Neural progenitor cell (in vitro differentiated cells): ENCODE data around the gene ZNF627. TPM values are rescaled to one million over a fixed set of nuclear protein-coding genes. Genes with fewer than 3 reads are reported as not detected.

Experiments
- DNase-seq: peaks from one replicate; pipeline ENCODE4 v3.0.0-alpha.2; 2016; ENCODE audit warnings: low spot score
- H2AFZ ChIP-seq: fragments of 200-600 bp; sonication (generic); replicated peaks from 2 replicates; pipeline ENCODE4 v1.6.1; 2016; ENCODE audit warnings: antibody characterized with exemption
- H3F3A ChIP-seq: fragments of 200-600 bp; sonication (generic); 2 replicates; pipeline ENCODE4 v1.6.1; 2016; ENCODE audit warnings: antibody characterized with exemption, low read depth
- H3K27ac ChIP-seq: fragments of 200-600 bp; sonication (generic); 2 replicates; pipeline ENCODE4 v1.5.1; 2016; ENCODE audit warnings: mild to moderate bottlenecking
- H3K27me3 ChIP-seq: fragments of 200-600 bp; sonication (generic); 2 replicates; pipeline ENCODE4 v1.6.1; 2016; ENCODE audit warnings: mild to moderate bottlenecking, moderate library complexity
- H3K36me3 ChIP-seq: fragments of 200-600 bp; sonication (generic); 2 replicates; pipeline ENCODE4 v1.5.1; 2016
- H3K4me1 ChIP-seq: fragments of 200-600 bp; sonication (generic); 2 replicates; pipeline ENCODE4 v1.6.1; 2016; ENCODE audit warnings: mixed run types
- H3K4me2 ChIP-seq: fragments of 200-600 bp; sonication (generic); 2 replicates; pipeline ENCODE4 v1.6.1; 2016
- H3K4me3 ChIP-seq: fragments of 200-600 bp; sonication (generic); 2 replicates; pipeline ENCODE4 v1.5.1; 2016
- H3K79me2 ChIP-seq: fragments of 200-600 bp; sonication (generic); 2 replicates; pipeline ENCODE4 v1.6.1; 2016; ENCODE audit warnings: low read depth
- H3K9ac ChIP-seq: fragments of 200-600 bp; sonication (generic); 2 replicates; pipeline ENCODE4 v1.6.1; 2016
- H3K9me3 ChIP-seq: fragments of 200-600 bp; sonication (generic); 2 replicates; pipeline ENCODE4 v1.5.1; 2016; ENCODE audit warnings: low read depth
- H4K20me1 ChIP-seq: fragments of 200-600 bp; sonication (generic); 2 replicates; pipeline ENCODE4 v1.6.1; 2016; ENCODE audit warnings: low read depth
- H3K27ac Mint-ChIP-seq: 3 replicates; pipeline ENCODE4 v1.8.0; 2021; ENCODE audit warnings: mixed read lengths
- H3K27me3 Mint-ChIP-seq: 2 replicates; pipeline ENCODE4 v1.8.0; 2022; ENCODE audit warnings: low read depth, mild to moderate bottlenecking, inconsistent platforms, moderate library complexity, mixed read lengths; ENCODE audit not compliant: insufficient read depth
- H3K36me3 Mint-ChIP-seq: 3 replicates; pipeline ENCODE4 v1.8.0; 2021; ENCODE audit warnings: mixed read lengths
- H3K4me1 Mint-ChIP-seq: 3 replicates; pipeline ENCODE4 v1.8.0; 2021; ENCODE audit warnings: mixed read lengths
- H3K4me3 Mint-ChIP-seq: 3 replicates; pipeline ENCODE4 v1.8.0; 2021; ENCODE audit warnings: mild to moderate bottlenecking, moderate library complexity, mixed read lengths
- H3K9me3 Mint-ChIP-seq: 3 replicates; pipeline ENCODE4 v1.8.0; 2020; ENCODE audit warnings: mixed read lengths
- EZH2 ChIP-seq: fragments of 200-600 bp; sonication (generic); IDR thresholded peaks from 2 replicates; pipeline ENCODE4 v1.6.1; 2017; ENCODE audit warnings: antibody characterized with exemption, mild to moderate bottlenecking, moderate library complexity
- EZH2phosphoT487 ChIP-seq: fragments of 200-600 bp; sonication (generic); IDR thresholded peaks from 2 replicates; pipeline ENCODE4 v1.6.1; 2017; ENCODE audit warnings: antibody characterized with exemption
- total RNA-seq: library from RNA; depleted of rRNA; stranded (reverse); fragments of >200 nt; gene quantifications from 2 replicates; pipeline ENCODE4 v1.2.3, GENCODE V29; 2015; ENCODE audit warnings: low replicate concordance
- TF ChIP-seq, protein P1 (sequence below): fragments of 200-600 bp; sonication (generic); IDR thresholded peaks from 2 replicates; pipeline ENCODE4 v1.5.1; 2017; ENCODE audit warnings: antibody characterized with exemption, mild to moderate bottlenecking

ZNF627 gene
- total RNA-seq, 1 donor from 2014 or later = 38.5 TPM

DNA sequence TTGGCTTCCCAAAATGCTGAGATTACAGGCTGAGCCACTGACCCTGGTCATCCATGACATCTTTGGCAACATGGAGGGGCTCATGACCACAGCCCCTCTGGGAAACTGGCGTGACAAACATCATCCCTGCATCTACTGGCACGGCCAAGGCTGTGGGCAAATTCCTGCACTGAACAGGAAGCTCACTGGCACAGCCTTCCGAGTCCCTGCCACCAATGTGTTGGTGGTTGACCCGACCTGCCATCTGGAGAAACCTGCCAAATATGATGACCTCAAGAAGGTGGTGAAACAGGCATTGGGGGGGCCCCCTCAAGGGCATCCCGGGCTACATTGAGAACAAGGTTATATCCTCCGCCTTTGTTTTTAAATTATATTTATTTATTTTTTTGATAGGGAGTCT lies 11.0 kb upstream of the ZNF627 start:
- no peak for DNase-seq
- Histone ChIP-seq H3K36me3 (no peaks in the 10 kb centered on the region), H4K20me1 (no peaks in the 10 kb centered on the region), H3K9me3 (no peaks in the 10 kb centered on the region), H3K27ac (no peak overlapping the region), H3K4me1 (no peaks in the 10 kb centered on the region), H3K4me2 (no peak overlapping the region), H3K79me2 (no peaks in the 10 kb centered on the region), H3K27me3 (no peaks in the 10 kb centered on the region), H3F3A (no peaks in the 10 kb centered on the region), H2AFZ (no peak overlapping the region), H3K9ac (no peak overlapping the region), H3K4me3 (no peak overlapping the region)
- Mint-ChIP-seq H3K4me1 (peaks cover 7% of the 10 kb centered on the region), H3K4me3 (no peak overlapping the region), H3K27ac (no peak overlapping the region), H3K36me3 (no peaks in the 10 kb centered on the region), H3K9me3 (no peaks in the 10 kb centered on the region), H3K27me3 (peaks cover 8% of the 10 kb centered on the region)
- TF ChIP-seq EZH2 (no peak), EZH2phosphoT487 (no peak)
- TF ChIP-seq, protein P1, sequence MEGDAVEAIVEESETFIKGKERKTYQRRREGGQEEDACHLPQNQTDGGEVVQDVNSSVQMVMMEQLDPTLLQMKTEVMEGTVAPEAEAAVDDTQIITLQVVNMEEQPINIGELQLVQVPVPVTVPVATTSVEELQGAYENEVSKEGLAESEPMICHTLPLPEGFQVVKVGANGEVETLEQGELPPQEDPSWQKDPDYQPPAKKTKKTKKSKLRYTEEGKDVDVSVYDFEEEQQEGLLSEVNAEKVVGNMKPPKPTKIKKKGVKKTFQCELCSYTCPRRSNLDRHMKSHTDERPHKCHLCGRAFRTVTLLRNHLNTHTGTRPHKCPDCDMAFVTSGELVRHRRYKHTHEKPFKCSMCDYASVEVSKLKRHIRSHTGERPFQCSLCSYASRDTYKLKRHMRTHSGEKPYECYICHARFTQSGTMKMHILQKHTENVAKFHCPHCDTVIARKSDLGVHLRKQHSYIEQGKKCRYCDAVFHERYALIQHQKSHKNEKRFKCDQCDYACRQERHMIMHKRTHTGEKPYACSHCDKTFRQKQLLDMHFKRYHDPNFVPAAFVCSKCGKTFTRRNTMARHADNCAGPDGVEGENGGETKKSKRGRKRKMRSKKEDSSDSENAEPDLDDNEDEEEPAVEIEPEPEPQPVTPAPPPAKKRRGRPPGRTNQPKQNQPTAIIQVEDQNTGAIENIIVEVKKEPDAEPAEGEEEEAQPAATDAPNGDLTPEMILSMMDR = no peak

DNA sequence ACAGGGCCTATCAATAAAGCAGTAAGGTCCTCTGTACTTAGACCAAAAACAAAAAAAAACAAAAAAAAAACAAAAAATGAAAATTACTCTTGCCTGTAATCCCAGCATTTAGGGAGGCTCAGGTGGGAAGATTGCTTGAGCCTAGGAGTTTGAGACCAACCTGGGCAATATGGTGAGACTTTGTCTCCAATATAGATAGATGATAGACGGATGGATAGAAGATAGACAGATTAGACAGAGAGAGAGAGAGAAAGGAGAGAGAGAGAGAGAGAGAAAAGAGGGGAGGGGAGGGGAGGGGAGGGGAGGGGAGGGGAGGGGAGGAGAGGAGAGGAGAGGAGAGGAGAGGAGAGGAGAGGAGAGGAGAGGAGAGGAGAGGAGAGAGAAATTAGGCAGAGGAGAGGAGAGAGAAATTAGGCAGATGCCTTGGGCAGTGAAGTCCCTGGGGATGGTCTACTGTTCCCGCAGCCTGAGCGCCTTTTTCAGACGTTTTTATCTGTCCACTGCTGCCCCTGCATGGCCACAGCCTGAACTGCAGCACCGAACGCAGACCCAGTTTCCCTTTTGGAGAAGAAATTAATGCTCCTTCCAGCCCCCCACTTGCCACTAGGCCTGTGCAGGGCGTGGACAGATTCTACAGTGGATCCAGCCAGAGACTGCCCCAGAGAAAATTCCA lies 9.8 kb upstream of the ZNF627 start:
- TF ChIP-seq EZH2phosphoT487 = no peak
- TF ChIP-seq EZH2 = no peak
- TF ChIP-seq, protein P1 = peak; percentile 81
- peak overlapping the region; percentile 54 for H2AFZ ChIP-seq
- H3K9ac ChIP-seq = no peak overlapping the region
- Mint-ChIP-seq H3K9me3 (no peaks in the 10 kb centered on the region), H3K27me3 (peaks cover 8% of the 10 kb centered on the region), H3K27ac (peak overlapping the region; percentile 78), H3K4me1 (peaks cover 7% of the 10 kb centered on the region), H3K36me3 (no peaks in the 10 kb centered on the region), H3K4me3 (peak overlapping the region; percentile 17)
- H3K79me2 ChIP-seq = no peaks in the 10 kb centered on the region
- no peaks in the 10 kb centered on the region for H3K4me1 ChIP-seq
- peak; percentile 80 for DNase-seq
- no peak overlapping the region for H3K4me2 ChIP-seq
- H3K27ac ChIP-seq = no peak overlapping the region
- H3K4me3 ChIP-seq = no peak overlapping the region
- no peaks in the 10 kb centered on the region for H3K27me3 ChIP-seq
- no peaks in the 10 kb centered on the region for H3F3A ChIP-seq
- no peaks in the 10 kb centered on the region for H3K36me3 ChIP-seq
- no peaks in the 10 kb centered on the region for H3K9me3 ChIP-seq
- no peaks in the 10 kb centered on the region for H4K20me1 ChIP-seq

DNA sequence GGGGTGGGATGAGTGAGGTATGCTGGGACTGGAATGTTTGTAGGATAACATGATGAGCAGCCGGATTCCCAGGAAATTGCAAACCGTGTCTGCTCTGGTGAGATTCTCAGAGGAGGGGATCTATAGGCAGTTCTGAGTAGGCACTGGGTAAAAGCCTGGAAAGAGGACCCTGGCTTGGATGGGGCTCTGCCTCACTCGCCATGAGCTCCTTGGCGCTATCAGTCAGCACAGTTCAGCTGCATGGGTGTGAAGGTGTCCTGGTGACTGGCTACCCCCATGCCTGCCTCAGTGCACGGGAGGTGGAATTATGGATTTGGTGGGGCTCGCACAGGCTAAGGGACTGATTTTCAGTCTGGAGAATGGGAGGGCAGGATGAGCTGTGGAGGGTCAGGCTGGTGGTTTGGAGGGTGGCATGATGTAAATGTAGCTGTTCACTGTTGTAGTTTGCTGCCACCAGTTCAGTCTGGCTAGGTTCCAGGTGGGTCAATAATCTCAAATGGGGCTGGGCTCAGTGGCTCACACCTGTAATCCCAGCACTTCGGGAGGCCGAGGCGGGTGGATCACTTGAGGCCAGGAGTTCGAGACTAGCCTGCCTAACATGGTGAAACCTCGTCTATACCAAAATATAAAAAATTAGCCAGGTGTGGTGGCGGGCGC lies 9.2 kb upstream of the ZNF627 start:
- H4K20me1 ChIP-seq = no peaks in the 10 kb centered on the region
- H3K36me3 Mint-ChIP-seq = no peaks in the 10 kb centered on the region
- H3K27ac ChIP-seq = no peak overlapping the region
- no peak overlapping the region for H3K4me3 ChIP-seq
- no peaks in the 10 kb centered on the region for H3K36me3 ChIP-seq
- TF ChIP-seq EZH2phosphoT487 (no peak), EZH2 (no peak)
- TF ChIP-seq, protein P1 = peak; percentile 2
- H3K4me1 Mint-ChIP-seq = peaks cover 7% of the 10 kb centered on the region
- peak overlapping the region; percentile 78 for H3K27ac Mint-ChIP-seq
- peak overlapping the region; percentile 17 for H3K4me3 Mint-ChIP-seq
- H3K4me2 ChIP-seq = no peak overlapping the region
- H3K9ac ChIP-seq = no peak overlapping the region
- H2AFZ ChIP-seq = peak overlapping the region; percentile 54
- H3K9me3 ChIP-seq = no peaks in the 10 kb centered on the region
- no peaks in the 10 kb centered on the region for H3K4me1 ChIP-seq
- H3K9me3 Mint-ChIP-seq = no peaks in the 10 kb centered on the region
- no peaks in the 10 kb centered on the region for H3F3A ChIP-seq
- peaks cover 8% of the 10 kb centered on the region for H3K27me3 Mint-ChIP-seq
- no peaks in the 10 kb centered on the region for H3K79me2 ChIP-seq
- DNase-seq = no peak
- H3K27me3 ChIP-seq = no peaks in the 10 kb centered on the region
